Hematopoietic multipotent progenitor cell treated with erythropoietin and hydrocortisone succinate and interleukin-3 and kit ligand, for 4 days (in vitro differentiated cells): ENCODE data around the gene FOXA3.

Source experiments
- DNase-seq: peaks from one replicate; pipeline ENCODE4 v3.0.0-alpha.2; 2015

Gene FOXA3

GRCh38 chr19:45863840-45864628, at the start of gene FOXA3:
Gene FOXA3 (plus strand): TSS chr19:45864326. CDS start chr19:45864457, 131 bp downstream.
- peak; percentile 74 for DNase-seq

GRCh38 chr19:45814851-45815480, 49.2 kb upstream of the FOXA3 start, which contains the start of gene RSPH6A:
Gene RSPH6A (minus strand): TSS chr19:45815308. CDS start chr19:45815176, 132 bp downstream.
- DNase-seq, result no peak

GRCh38 chr19:45815481-45816216, 48.5 kb upstream of the FOXA3 start:
- DNase-seq, result no peak

GRCh38 chr19:45816236-45817009, 47.7 kb upstream of the FOXA3 start:
- no peak for DNase-seq

- DNase-seq, result peak; percentile 98
Observed at GRCh38 chr19:45817010-45817724, 47.0 kb upstream of the FOXA3 start.

- no peak for DNase-seq
Observed at GRCh38 chr19:45817725-45818301, 46.3 kb upstream of the FOXA3 start.

GRCh38 chr19:45819769-45820168, 44.4 kb upstream of the FOXA3 start:
- no peak for DNase-seq

- no peak for DNase-seq
Observed at GRCh38 chr19:45820413-45821102, 43.6 kb upstream of the FOXA3 start.

- no peak for DNase-seq
Observed at GRCh38 chr19:45821103-45821521, 43.0 kb upstream of the FOXA3 start.

GRCh38 chr19:45821570-45821969, 42.6 kb upstream of the FOXA3 start:
- DNase-seq, result no peak

- no peak for DNase-seq
Observed at GRCh38 chr19:45822716-45823115, 41.4 kb upstream of the FOXA3 start.

GRCh38 chr19:45823182-45823581, 40.9 kb upstream of the FOXA3 start:
- DNase-seq, result no peak

- DNase-seq, result no peak
Observed at GRCh38 chr19:45824041-45824471, 40.1 kb upstream of the FOXA3 start.

- DNase-seq, result no peak
Observed at GRCh38 chr19:45824531-45825262, 39.4 kb upstream of the FOXA3 start.

GRCh38 chr19:45825263-45825605, 38.9 kb upstream of the FOXA3 start:
- DNase-seq, result no peak

GRCh38 chr19:45825917-45826893, 37.9 kb upstream of the FOXA3 start:
- no peak for DNase-seq

GRCh38 chr19:45826934-45827333, 37.2 kb upstream of the FOXA3 start:
- no peak for DNase-seq

GRCh38 chr19:45827459-45828093, 36.5 kb upstream of the FOXA3 start:
- DNase-seq, result no peak

GRCh38 chr19:45828523-45828922, 35.6 kb upstream of the FOXA3 start:
- no peak for DNase-seq
